Mammary epithelial cell (primary cell): Measurements from ENCODE around the gene TJP2.

ENCODE experiments used
- EZH2 ChIP-seq: IDR thresholded peaks from 2 replicates; pipeline ENCODE4 v1.6.1; 2012; ENCODE audit warnings: low read length, inconsistent platforms, borderline replicate concordance
- TF ChIP-seq, protein P1 (sequence below), 2 donors: IDR thresholded peaks in 1 of 2; conservative IDR thresholded peaks in 1 of 2; 2 replicates each; pipeline ENCODE4 v1.5.1; 2011 to 2012; ENCODE audit warnings: inconsistent platforms in 2 of 2, low read length in 2 of 2, mild to moderate bottlenecking in 2 of 2, control low read depth in 1 of 2, low read depth in 1 of 2; ENCODE audit not compliant: insufficient read depth in 1 of 2; ENCODE audit errors: extremely low read depth in 1 of 2

DNA sequence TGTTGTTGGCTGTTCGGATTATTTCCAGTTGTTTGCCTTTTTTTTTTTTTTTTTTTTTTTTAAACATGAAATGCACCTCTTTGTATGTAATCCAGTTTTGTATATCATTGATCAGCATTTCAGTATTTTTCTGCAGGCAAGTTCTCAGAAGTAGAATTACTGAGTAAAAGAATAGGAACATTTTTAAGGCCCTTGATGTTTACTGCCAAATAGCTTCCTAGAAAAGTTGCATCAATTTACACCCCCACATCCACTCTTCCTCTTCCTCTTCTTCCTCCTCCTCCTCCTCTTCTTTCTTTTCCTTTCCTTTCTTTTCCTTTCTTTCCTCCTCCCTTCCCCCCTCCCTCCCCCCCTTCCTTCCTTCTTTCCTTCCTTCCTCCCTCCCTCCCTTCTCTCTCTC, 81.5 kb downstream of the TJP2 start:
- TF ChIP-seq, protein P1, sequence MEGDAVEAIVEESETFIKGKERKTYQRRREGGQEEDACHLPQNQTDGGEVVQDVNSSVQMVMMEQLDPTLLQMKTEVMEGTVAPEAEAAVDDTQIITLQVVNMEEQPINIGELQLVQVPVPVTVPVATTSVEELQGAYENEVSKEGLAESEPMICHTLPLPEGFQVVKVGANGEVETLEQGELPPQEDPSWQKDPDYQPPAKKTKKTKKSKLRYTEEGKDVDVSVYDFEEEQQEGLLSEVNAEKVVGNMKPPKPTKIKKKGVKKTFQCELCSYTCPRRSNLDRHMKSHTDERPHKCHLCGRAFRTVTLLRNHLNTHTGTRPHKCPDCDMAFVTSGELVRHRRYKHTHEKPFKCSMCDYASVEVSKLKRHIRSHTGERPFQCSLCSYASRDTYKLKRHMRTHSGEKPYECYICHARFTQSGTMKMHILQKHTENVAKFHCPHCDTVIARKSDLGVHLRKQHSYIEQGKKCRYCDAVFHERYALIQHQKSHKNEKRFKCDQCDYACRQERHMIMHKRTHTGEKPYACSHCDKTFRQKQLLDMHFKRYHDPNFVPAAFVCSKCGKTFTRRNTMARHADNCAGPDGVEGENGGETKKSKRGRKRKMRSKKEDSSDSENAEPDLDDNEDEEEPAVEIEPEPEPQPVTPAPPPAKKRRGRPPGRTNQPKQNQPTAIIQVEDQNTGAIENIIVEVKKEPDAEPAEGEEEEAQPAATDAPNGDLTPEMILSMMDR (conservative IDR thresholded peaks at IDR 0.05 in 1 of 2, IDR thresholded peaks at IDR 0.05 in 1 of 2; ENCODE audit: extremely low read depth in 1 of 2, insufficient read depth in 1 of 2, low read depth in 1 of 2, low read length in 2 of 2), result no peak
- no peak for TF ChIP-seq EZH2
